Activated T-helper 1 cell treated with anti-CD3 and anti-CD28 coated beads, Interleukin-12 subunit alpha, Interleukin-12 subunit beta, Interleukin-2, Interleukin-4 antibody, amounts not matched to agents 30 ng/mL and 10 ng/mL and 1 ng/mL, durations not matched to agents 14 hours and 24 hours and 36 hours (primary cell): Measurements from ENCODE around the gene TMEM131. TPM values are rescaled to one million over a fixed set of nuclear protein-coding genes. Genes with fewer than 3 reads are reported as not detected.
"Not testable (repeated sequence)": the region's sequence is repeated elsewhere in the genome, so short reads cannot be mapped to it uniquely, and the experiment has no call there.

ENCODE experiments used
- DNase-seq: peaks from one replicate; pipeline ENCODE4 v3.0.0; 2021; ENCODE audit warnings: low spot score
- H3K27ac Mint-ChIP-seq: one replicate; pipeline ENCODE4 v1.8.0; 2021; ENCODE audit warnings: mild to moderate bottlenecking, mixed read lengths
- H3K27me3 Mint-ChIP-seq: one replicate; pipeline ENCODE4 v1.8.0; 2022; ENCODE audit warnings: mild to moderate bottlenecking, moderate library complexity, mixed read lengths; ENCODE audit not compliant: insufficient read depth
- H3K36me3 Mint-ChIP-seq: one replicate; pipeline ENCODE4 v1.8.0; 2021; ENCODE audit warnings: low read depth, mixed read lengths
- H3K4me1 Mint-ChIP-seq: one replicate; pipeline ENCODE4 v1.8.0; 2021; ENCODE audit warnings: low read depth, mixed read lengths
- H3K4me3 Mint-ChIP-seq: one replicate; pipeline ENCODE4 v1.8.0; 2021; ENCODE audit warnings: mild to moderate bottlenecking, moderate library complexity, mixed read lengths
- H3K9me3 Mint-ChIP-seq: one replicate; pipeline ENCODE4 v1.8.0; 2021; ENCODE audit warnings: mixed read lengths
- intact Hi-C: fragments of 100-400 bp; cut with micrococcal nuclease; formaldehyde crosslinking; loops from one replicate; pipeline ENCODE4 v1.15.1; 2024
- total RNA-seq: library from RNA; stranded (reverse); gene quantifications from 2 replicates; pipeline ENCODE4 v1.2.3, GENCODE V29; 2022

TMEM131 gene
- total RNA-seq, 1 donor from 2014 or later, result 36.5 TPM

DNA sequence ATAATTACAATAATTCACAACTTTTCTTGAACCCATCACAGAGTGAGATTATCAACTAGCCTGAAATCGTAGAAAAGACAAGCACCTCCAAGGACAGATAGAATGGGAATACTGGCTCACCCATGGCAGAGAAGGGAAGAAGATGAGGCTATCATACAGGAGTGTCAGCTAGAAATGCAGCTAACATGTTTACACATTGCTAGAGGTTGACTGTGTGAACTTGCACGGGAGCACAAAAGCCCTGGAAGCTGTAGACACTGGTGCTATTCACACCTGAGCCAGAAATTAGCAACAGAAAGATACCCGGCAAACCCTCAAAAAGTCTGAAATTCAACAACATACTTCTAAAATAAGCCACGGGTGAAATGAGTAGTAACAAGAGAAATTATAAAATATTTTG is 150.6 kb downstream of the TMEM131 start:
- Mint-ChIP-seq H3K4me3 (no peak overlapping the region), H3K27me3 (no peaks in the 10 kb centered on the region), H3K36me3 (peaks cover 13% of the 10 kb centered on the region), H3K9me3 (no peaks in the 10 kb centered on the region), H3K27ac (no peak overlapping the region), H3K4me1 (peaks cover 27% of the 10 kb centered on the region)
- intact Hi-C loops, result loop anchor here (1.0 kb wide), 1 partner anchor 8 kb away; no protein-coding TSS in a partner anchor
- no peak for DNase-seq

GRCh38 chr2:97844311-97844859 is 151.4 kb downstream of the TMEM131 start:
- Mint-ChIP-seq H3K36me3 (peaks cover 18% of the 10 kb centered on the region), H3K27me3 (no peaks in the 10 kb centered on the region), H3K4me3 (no peak overlapping the region), H3K9me3 (no peaks in the 10 kb centered on the region), H3K4me1 (peaks cover 22% of the 10 kb centered on the region), H3K27ac (no peak overlapping the region)
- no peak for DNase-seq
- intact Hi-C loops, result no loop called here

DNA sequence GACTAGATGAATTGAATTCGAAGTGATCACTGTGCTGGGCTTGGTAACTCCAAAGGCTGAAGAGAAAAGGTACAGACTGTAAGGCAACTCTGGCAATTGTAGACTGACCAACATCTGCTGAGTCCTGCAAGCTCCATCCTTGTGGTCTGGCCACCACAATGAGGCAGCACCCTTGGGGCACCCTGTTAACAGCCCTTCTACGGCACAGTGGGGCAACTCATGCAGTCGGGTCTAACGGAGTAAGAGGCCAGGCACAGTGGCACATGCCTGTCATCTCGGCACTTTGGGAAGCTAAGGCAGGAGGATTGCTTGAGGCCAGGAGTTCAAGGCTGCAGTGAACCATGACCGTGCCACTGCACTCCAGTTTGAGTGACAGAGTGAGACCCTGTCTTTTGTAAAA is 155.6 kb downstream of the TMEM131 start:
- H3K36me3 Mint-ChIP-seq, result peaks cover 23% of the 10 kb centered on the region
- DNase-seq, result no peak
- intact Hi-C loops, result no loop called here
- H3K9me3 Mint-ChIP-seq, result no peaks in the 10 kb centered on the region
- no peak overlapping the region for H3K27ac Mint-ChIP-seq
- H3K27me3 Mint-ChIP-seq, result no peaks in the 10 kb centered on the region
- no peak overlapping the region for H3K4me3 Mint-ChIP-seq
- H3K4me1 Mint-ChIP-seq, result peaks cover 8% of the 10 kb centered on the region

DNA sequence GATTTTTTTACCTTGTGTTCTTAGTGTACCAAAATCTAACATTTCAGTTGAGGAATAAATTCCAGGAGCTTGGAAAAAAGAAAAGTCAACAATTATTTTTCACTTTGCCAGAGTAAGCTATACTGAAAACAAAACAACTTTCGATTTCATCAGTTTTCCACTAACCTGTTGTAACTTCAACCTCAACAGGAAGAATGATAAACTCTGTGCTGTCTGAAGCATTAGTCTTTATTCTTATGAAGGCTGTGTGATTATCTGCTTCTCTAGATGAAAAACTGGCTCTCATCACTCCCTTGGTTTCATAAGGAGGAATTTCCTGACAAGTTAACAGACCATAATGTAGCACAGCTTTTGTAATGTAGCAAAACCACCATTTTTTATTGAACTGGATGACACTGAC is 161.1 kb downstream of the TMEM131 start:
- Mint-ChIP-seq H3K27ac (no peak overlapping the region), H3K36me3 (peaks cover 16% of the 10 kb centered on the region), H3K4me3 (no peak overlapping the region), H3K27me3 (no peaks in the 10 kb centered on the region), H3K4me1 (peaks cover 17% of the 10 kb centered on the region), H3K9me3 (no peaks in the 10 kb centered on the region)
- no peak for DNase-seq
- intact Hi-C loops, result loop anchor here (1.0 kb wide), 1 partner anchor 16 kb away; no protein-coding TSS in a partner anchor

- peaks cover 15% of the 10 kb centered on the region for H3K36me3 Mint-ChIP-seq
- no peaks in the 10 kb centered on the region for H3K27me3 Mint-ChIP-seq
- no peaks in the 10 kb centered on the region for H3K9me3 Mint-ChIP-seq
- no peak overlapping the region for H3K4me3 Mint-ChIP-seq
- no peak for DNase-seq
- peaks cover 23% of the 10 kb centered on the region for H3K4me1 Mint-ChIP-seq
- no peak overlapping the region for H3K27ac Mint-ChIP-seq
- intact Hi-C loops, result no loop called here
Measured at GRCh38 chr2:97831121-97831520, 164.6 kb downstream of the TMEM131 start.

DNA sequence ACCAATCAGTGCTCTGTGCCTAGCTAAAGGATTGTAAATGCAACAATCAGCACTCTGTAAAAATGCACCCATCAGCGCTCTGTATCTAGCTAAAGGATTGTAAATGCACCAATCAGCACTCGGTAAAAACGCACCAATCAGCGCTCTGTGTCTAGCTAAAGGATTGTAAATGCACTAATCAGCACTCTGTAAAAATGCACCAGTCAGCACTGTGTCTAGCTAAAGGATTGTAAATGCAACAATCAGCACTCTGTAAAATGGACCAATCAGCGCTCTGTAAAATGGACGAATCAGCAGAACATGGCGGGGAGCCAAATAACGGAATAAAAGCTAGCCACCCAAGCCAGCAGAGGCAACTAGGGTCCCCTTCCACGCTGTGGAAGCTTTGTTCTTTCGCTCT is 166.5 kb downstream of the TMEM131 start:
- DNase-seq, H3K4me3 Mint-ChIP-seq, H3K9me3 Mint-ChIP-seq, intact Hi-C loops, H3K27me3 Mint-ChIP-seq, H3K27ac Mint-ChIP-seq: not testable (repeated sequence)
- Mint-ChIP-seq H3K4me1 (peaks cover 12% of the 10 kb centered on the region), H3K36me3 (peaks cover 17% of the 10 kb centered on the region)

DNA sequence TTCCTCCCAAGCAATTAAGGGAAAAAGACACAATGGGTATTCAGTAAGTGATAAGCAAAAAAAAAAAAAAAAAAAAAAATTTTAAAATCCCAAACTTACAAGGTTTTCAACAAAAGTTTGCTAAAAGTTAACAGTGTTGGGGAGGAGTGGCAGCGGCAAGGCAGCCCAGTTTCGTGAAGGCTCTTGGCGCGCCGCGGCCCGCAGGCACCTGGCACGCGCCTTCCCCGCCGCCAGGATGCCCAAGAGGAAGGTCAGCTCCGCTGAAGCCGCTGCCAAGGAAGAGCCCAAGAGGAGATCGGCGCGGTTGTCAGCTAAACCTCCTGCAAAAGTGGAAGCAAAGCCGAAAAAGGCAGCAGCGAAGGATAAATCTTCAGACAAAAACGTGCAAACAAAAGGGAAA is 168.7 kb downstream of the TMEM131 start:
- intact Hi-C loops, DNase-seq, H3K4me3 Mint-ChIP-seq, H3K27me3 Mint-ChIP-seq, H3K27ac Mint-ChIP-seq, H3K9me3 Mint-ChIP-seq, H3K4me1 Mint-ChIP-seq: not testable (repeated sequence)
- H3K36me3 Mint-ChIP-seq, result peaks cover 18% of the 10 kb centered on the region

- H3K4me1 Mint-ChIP-seq, H3K4me3 Mint-ChIP-seq, H3K27ac Mint-ChIP-seq, H3K9me3 Mint-ChIP-seq, DNase-seq, H3K27me3 Mint-ChIP-seq, intact Hi-C loops: not testable (repeated sequence)
- H3K36me3 Mint-ChIP-seq, result peaks cover 20% of the 10 kb centered on the region
Measured at GRCh38 chr2:97826266-97826847, 169.4 kb downstream of the TMEM131 start.

DNA sequence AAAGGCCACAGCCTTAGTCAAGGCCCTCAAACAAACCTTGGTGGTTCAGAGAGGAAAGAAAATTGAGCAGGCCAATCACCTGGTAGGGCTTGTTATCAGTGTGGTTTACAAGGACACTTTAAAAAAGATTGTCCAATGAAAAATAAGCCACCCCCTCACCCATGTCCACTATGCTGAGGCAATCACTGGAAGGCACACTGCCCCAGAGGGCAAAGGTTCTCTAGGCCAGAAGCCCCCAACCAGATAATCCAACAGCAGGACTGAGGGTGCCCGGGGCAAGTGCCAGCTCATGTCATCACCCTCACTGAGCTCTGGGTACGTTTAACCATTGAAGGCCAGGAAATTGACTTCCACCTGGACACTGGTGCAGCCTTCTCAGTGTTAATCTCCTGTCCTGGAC is 171.7 kb downstream of the TMEM131 start:
- H3K9me3 Mint-ChIP-seq, DNase-seq, intact Hi-C loops, H3K27ac Mint-ChIP-seq, H3K27me3 Mint-ChIP-seq, H3K4me1 Mint-ChIP-seq, H3K4me3 Mint-ChIP-seq: not testable (repeated sequence)
- peaks cover 16% of the 10 kb centered on the region for H3K36me3 Mint-ChIP-seq

GRCh38 chr2:97821862-97822261 is 173.9 kb downstream of the TMEM131 start:
- H3K27me3 Mint-ChIP-seq, H3K27ac Mint-ChIP-seq, H3K4me3 Mint-ChIP-seq, intact Hi-C loops, DNase-seq, H3K9me3 Mint-ChIP-seq, H3K4me1 Mint-ChIP-seq: not testable (repeated sequence)
- peaks cover 13% of the 10 kb centered on the region for H3K36me3 Mint-ChIP-seq

DNA sequence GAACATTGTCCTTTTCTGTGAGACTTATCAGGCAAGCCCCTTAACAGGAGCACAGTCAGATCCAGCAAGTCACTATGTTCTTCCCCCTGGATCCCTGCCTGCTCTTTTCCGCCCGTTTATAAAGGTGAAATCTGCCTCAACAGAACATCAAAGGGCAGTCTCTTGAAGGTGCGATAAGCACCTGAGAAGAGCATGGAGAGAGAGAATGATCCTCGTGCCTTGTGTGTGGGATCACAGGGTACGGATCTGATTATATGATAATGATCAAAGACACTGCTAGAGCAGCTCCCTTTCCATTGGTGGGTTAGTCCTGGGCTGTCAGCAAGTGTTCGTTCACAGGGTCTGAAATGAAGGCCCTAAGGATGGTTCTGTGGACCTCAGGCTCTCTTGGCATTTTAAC is 176.0 kb downstream of the TMEM131 start:
- H3K4me1 Mint-ChIP-seq, result no peaks in the 10 kb centered on the region
- H3K4me3 Mint-ChIP-seq, result no peak overlapping the region

DNA sequence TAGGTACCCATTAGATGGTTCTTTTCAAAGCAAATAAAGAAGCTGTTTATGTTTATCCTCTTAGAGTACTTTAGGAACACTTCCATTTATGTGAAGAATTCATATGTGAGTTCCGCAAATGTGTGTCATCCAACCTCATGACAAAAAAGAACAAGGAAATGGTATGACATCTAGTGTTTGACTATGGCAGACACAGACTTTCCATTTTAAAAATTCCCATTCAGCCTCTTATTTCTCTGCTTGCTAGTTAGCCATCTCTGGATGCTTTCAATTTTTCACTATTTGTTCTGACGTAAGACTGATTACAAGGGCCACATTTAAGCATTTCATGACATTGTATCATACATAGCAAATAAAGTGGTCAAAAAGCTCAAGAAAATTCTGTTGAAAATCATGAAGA is 179.3 kb downstream of the TMEM131 start:
- H3K4me3 Mint-ChIP-seq, result no peak overlapping the region
- peaks cover 16% of the 10 kb centered on the region for H3K36me3 Mint-ChIP-seq
- no peaks in the 10 kb centered on the region for H3K27me3 Mint-ChIP-seq
- H3K4me1 Mint-ChIP-seq, result no peaks in the 10 kb centered on the region
- DNase-seq, result no peak
- no peaks in the 10 kb centered on the region for H3K9me3 Mint-ChIP-seq
- H3K27ac Mint-ChIP-seq, result no peak overlapping the region
- intact Hi-C loops, result no loop called here

More for the DNA sequence above, 176.0 kb downstream of the TMEM131 start:
- intact Hi-C loops, result no loop called here
- Mint-ChIP-seq H3K9me3 (no peaks in the 10 kb centered on the region), H3K27me3 (no peaks in the 10 kb centered on the region), H3K27ac (no peak overlapping the region), H3K36me3 (peaks cover 8% of the 10 kb centered on the region)
- no peak for DNase-seq

DNA sequence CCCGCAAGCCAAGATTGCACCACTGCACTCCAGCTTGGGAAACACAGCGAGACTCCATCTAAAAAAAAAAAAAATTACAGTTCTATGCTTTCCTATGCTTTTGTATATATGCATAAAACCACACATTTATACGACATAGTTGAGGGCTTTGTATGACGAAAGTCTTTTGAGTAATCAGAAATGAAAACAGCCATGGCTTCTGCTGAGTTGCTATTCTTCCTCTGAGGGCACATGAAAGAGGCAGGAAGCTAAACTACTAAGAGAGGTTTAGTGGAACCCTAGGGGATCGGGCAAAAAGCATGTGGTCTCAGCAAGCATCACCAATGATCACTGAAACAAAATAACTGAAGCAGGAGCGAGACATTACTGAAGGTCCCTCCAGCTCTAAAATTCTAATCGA is 182.8 kb downstream of the TMEM131 start:
- DNase-seq, result no peak
- H3K27me3 Mint-ChIP-seq, result no peaks in the 10 kb centered on the region
- peaks cover 20% of the 10 kb centered on the region for H3K36me3 Mint-ChIP-seq
- H3K4me3 Mint-ChIP-seq, result no peak overlapping the region
- no peaks in the 10 kb centered on the region for H3K4me1 Mint-ChIP-seq
- no peaks in the 10 kb centered on the region for H3K9me3 Mint-ChIP-seq
- no peak overlapping the region for H3K27ac Mint-ChIP-seq
- intact Hi-C loops, result no loop called here

GRCh38 chr2:97808816-97809215 is 186.9 kb downstream of the TMEM131 start:
- H3K9me3 Mint-ChIP-seq, result no peaks in the 10 kb centered on the region
- H3K27me3 Mint-ChIP-seq, result no peaks in the 10 kb centered on the region
- no peak for DNase-seq
- no peak overlapping the region for H3K27ac Mint-ChIP-seq
- H3K4me1 Mint-ChIP-seq, result no peaks in the 10 kb centered on the region
- peaks cover 26% of the 10 kb centered on the region for H3K36me3 Mint-ChIP-seq
- intact Hi-C loops, result loop anchor here (5.0 to 10.0 kb wide), 3 partner anchors 203 to 368 kb away; no protein-coding TSS in a partner anchor
- no peak overlapping the region for H3K4me3 Mint-ChIP-seq
